ENCODE data around the gene ZNF638. TPM values are rescaled to one million over a fixed set of nuclear protein-coding genes. Genes with fewer than 3 reads are reported as not detected.
"Not testable (repeated sequence)": the region's sequence is repeated elsewhere in the genome, so short reads cannot be mapped to it uniquely, and the experiment has no call there.

The ZNF638 gene
- total RNA-seq, 1 experiment from 2014 or later, result 98.4 TPM

GRCh38 chr2:71428472-71429383 lies 97.1 kb downstream of the ZNF638 start:
- Histone ChIP-seq H3K27me3 (replicated peaks) (no peaks in the 10 kb centered on the region), H3K9me3 (replicated peaks) (no peaks in the 10 kb centered on the region), H3K4me3 (no peak overlapping the region), H3K36me3 (peaks cover 75% of the 10 kb centered on the region), H3K4me1 (replicated peaks) (no peaks in the 10 kb centered on the region), H3K27ac (no peak overlapping the region)
- DNase-seq (ENCODE audit: low read depth in 1 of 2, low spot score in 2 of 2), result no peak

GRCh38 chr2:71445142-71445541 lies 113.6 kb downstream of the ZNF638 start:
- not testable (repeated sequence) for H3K27me3 ChIP-seq (replicated peaks); H3K27ac ChIP-seq; H3K9me3 ChIP-seq (replicated peaks); H3K4me3 ChIP-seq; H3K4me1 ChIP-seq (replicated peaks); H3K36me3 ChIP-seq; DNase-seq (ENCODE audit: low read depth in 1 of 2, low spot score in 2 of 2)

GRCh38 chr2:71446505-71446904 lies 114.9 kb downstream of the ZNF638 start:
- Histone ChIP-seq H3K36me3 (no peaks in the 10 kb centered on the region), H3K9me3 (replicated peaks) (no peaks in the 10 kb centered on the region)

GRCh38 chr2:71449343-71449742 lies 117.8 kb downstream of the ZNF638 start:
- no peak overlapping the region for H3K4me3 ChIP-seq
- H3K36me3 ChIP-seq, result no peaks in the 10 kb centered on the region
- peaks cover 12% of the 10 kb centered on the region for H3K4me1 ChIP-seq (replicated peaks)
- no peaks in the 10 kb centered on the region for H3K27me3 ChIP-seq (replicated peaks)
- no peaks in the 10 kb centered on the region for H3K9me3 ChIP-seq (replicated peaks)
- no peak for DNase-seq (ENCODE audit: low read depth in 1 of 2, low spot score in 2 of 2)
- H3K27ac ChIP-seq, result no peak overlapping the region

More at GRCh38 chr2:71446505-71446904, 114.9 kb downstream of the ZNF638 start:
- DNase-seq (ENCODE audit: low read depth in 1 of 2, low spot score in 2 of 2), result no peak
- no peak overlapping the region for H3K4me3 ChIP-seq
- H3K4me1 ChIP-seq (replicated peaks), result no peaks in the 10 kb centered on the region
- H3K27me3 ChIP-seq (replicated peaks), result no peaks in the 10 kb centered on the region
- no peak overlapping the region for H3K27ac ChIP-seq

- Histone ChIP-seq H3K9me3 (replicated peaks) (no peaks in the 10 kb centered on the region), H3K27ac (no peak overlapping the region), H3K4me3 (no peak overlapping the region), H3K27me3 (replicated peaks) (no peaks in the 10 kb centered on the region), H3K36me3 (no peaks in the 10 kb centered on the region), H3K4me1 (replicated peaks) (peaks cover 27% of the 10 kb centered on the region)
- no peak for DNase-seq (ENCODE audit: low read depth in 1 of 2, low spot score in 2 of 2)
Measured at GRCh38 chr2:71451705-71452104, 120.1 kb downstream of the ZNF638 start.

GRCh38 chr2:71452565-71452964 lies 121.0 kb downstream of the ZNF638 start:
- Histone ChIP-seq H3K27ac (no peak overlapping the region), H3K27me3 (replicated peaks) (no peaks in the 10 kb centered on the region), H3K9me3 (replicated peaks) (no peaks in the 10 kb centered on the region), H3K4me1 (replicated peaks) (peaks cover 36% of the 10 kb centered on the region), H3K4me3 (no peak overlapping the region), H3K36me3 (no peaks in the 10 kb centered on the region)
- DNase-seq (ENCODE audit: low read depth in 1 of 2, low spot score in 2 of 2), result no peak

- H3K27ac ChIP-seq, result no peak within 1 kb of the TSS
Measured at GRCh38 chr2:71453404-71454220, 122.0 kb downstream of the ZNF638 start, which contains the start of gene DYSF. Gene DYSF, plus strand, starts transcription at chr2:71453561.

GRCh38 chr2:71454221-71455010 lies 122.8 kb downstream of the ZNF638 start:
- no peak overlapping the region for H3K4me3 ChIP-seq
- H3K9me3 ChIP-seq (replicated peaks), result no peaks in the 10 kb centered on the region
- H3K36me3 ChIP-seq, result no peaks in the 10 kb centered on the region
- no peaks in the 10 kb centered on the region for H3K27me3 ChIP-seq (replicated peaks)
- H3K4me1 ChIP-seq (replicated peaks), result peaks cover 53% of the 10 kb centered on the region
- H3K27ac ChIP-seq, result no peak overlapping the region
- DNase-seq (ENCODE audit: low read depth in 1 of 2, low spot score in 2 of 2), result no peak

More at GRCh38 chr2:71453404-71454220, 122.0 kb downstream of the ZNF638 start, which contains the start of gene DYSF:
- Histone ChIP-seq H3K4me1 (replicated peaks) (peaks cover 46% of the 10 kb centered on the region), H3K4me3 (peak within 1 kb of the TSS; percentile 6; the same call in 1 of the 2 replicates), H3K27me3 (replicated peaks) (no peaks in the 10 kb centered on the region), H3K36me3 (no peaks in the 10 kb centered on the region), H3K9me3 (replicated peaks) (no peaks in the 10 kb centered on the region)
- DNase-seq (ENCODE audit: low read depth in 1 of 2, low spot score in 2 of 2), result no peak

GRCh38 chr2:71455011-71455740 lies 123.6 kb downstream of the ZNF638 start:
- Histone ChIP-seq H3K4me1 (replicated peaks) (peaks cover 53% of the 10 kb centered on the region), H3K36me3 (no peaks in the 10 kb centered on the region), H3K27ac (no peak overlapping the region), H3K4me3 (no peak overlapping the region), H3K27me3 (replicated peaks) (no peaks in the 10 kb centered on the region), H3K9me3 (replicated peaks) (no peaks in the 10 kb centered on the region)
- no peak for DNase-seq (ENCODE audit: low read depth in 1 of 2, low spot score in 2 of 2)

GRCh38 chr2:71455741-71456569 lies 124.4 kb downstream of the ZNF638 start:
- peak in 1 of 2 experiments; percentile 44 for DNase-seq (ENCODE audit: low read depth in 1 of 2, low spot score in 2 of 2)
- no peak overlapping the region for H3K27ac ChIP-seq

GRCh38 chr2:71456617-71457016 lies 125.0 kb downstream of the ZNF638 start:
- H3K4me1 ChIP-seq (replicated peaks), result peaks cover 53% of the 10 kb centered on the region
- no peak for DNase-seq (ENCODE audit: low read depth in 1 of 2, low spot score in 2 of 2)
- H3K9me3 ChIP-seq (replicated peaks), result no peaks in the 10 kb centered on the region
- H3K27me3 ChIP-seq (replicated peaks), result no peaks in the 10 kb centered on the region
- H3K4me3 ChIP-seq, result no peak overlapping the region
- no peak overlapping the region for H3K27ac ChIP-seq
- H3K36me3 ChIP-seq, result no peaks in the 10 kb centered on the region

More at GRCh38 chr2:71455741-71456569, 124.4 kb downstream of the ZNF638 start:
- H3K4me3 ChIP-seq, result no peak overlapping the region
- no peaks in the 10 kb centered on the region for H3K36me3 ChIP-seq
- no peaks in the 10 kb centered on the region for H3K9me3 ChIP-seq (replicated peaks)
- peaks cover 53% of the 10 kb centered on the region for H3K4me1 ChIP-seq (replicated peaks)
- H3K27me3 ChIP-seq (replicated peaks), result no peaks in the 10 kb centered on the region
